Measurements from ENCODE around the gene ITGA3. TPM values are rescaled to one million over a fixed set of nuclear protein-coding genes. Genes with fewer than 3 reads are reported as not detected.
A peak's percentile ranks its signal among the peaks of the same experiment; 100 is the strongest.

ITGA3 gene
- total RNA-seq, 2 donors from 2014 or later: 13.7 to 13.9 TPM

DNA sequence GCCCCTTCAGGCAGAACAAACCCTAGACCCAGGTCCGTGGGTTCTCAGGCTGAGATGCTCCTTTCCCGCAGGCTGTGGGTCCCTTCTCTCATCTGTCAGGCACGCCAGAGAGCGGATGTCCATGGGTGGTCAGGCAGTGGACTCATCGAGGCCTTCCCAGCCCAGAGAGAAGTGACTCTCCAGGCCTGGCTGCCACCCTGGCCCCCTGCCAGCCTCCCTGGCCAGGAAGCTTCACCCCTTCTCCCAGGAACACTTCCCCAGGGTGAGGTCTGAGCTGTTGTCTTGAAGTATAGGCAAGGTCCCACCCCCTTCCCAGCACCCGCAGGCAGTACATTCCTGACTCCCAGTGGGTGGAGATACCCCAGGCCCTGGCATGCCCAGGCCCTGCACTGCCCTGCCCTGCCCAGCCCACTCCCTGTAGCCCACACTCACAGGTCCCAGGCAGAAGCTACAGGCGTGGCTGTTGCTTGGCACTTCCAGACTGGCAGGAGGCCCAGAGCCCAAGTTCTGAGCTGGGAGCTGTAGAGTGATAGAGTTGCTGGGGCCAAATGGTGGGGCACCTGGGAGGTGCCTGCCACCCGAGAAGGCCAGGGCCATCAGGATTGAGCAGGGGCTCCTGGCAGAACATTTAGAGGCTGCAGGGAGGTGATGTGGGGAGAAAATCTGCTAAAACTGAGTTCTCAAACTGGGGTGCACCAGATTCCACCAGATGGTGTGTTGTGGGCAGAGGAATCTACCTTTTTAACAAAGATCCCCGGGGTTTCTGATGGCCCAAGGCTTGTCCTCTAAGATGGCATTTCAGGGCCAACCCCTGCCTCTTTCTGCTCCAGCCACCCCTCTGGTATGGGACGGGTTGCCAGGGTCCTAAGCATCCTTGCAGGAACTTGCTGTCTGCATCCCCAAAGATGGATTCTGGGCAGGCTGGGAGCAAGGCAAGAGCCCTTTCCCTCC lies 6.7 kb downstream of the ITGA3 start:
- Mint-ChIP-seq H3K9me3 (no peaks in the 10 kb centered on the region), H3K4me1 (ENCODE audit: low read depth in 2 of 2) (peaks cover 8 to 11% of the 10 kb centered on the region in 2 donors), H3K27me3 (peaks cover 7 to 10% of the 10 kb centered on the region in 2 donors), H3K4me3 (no peak overlapping the region), H3K27ac (no peak overlapping the region), H3K36me3 (no peaks in the 10 kb centered on the region)
- DNase-seq (ENCODE audit: low spot score): no peak
- ATAC-seq: no peak

DNA sequence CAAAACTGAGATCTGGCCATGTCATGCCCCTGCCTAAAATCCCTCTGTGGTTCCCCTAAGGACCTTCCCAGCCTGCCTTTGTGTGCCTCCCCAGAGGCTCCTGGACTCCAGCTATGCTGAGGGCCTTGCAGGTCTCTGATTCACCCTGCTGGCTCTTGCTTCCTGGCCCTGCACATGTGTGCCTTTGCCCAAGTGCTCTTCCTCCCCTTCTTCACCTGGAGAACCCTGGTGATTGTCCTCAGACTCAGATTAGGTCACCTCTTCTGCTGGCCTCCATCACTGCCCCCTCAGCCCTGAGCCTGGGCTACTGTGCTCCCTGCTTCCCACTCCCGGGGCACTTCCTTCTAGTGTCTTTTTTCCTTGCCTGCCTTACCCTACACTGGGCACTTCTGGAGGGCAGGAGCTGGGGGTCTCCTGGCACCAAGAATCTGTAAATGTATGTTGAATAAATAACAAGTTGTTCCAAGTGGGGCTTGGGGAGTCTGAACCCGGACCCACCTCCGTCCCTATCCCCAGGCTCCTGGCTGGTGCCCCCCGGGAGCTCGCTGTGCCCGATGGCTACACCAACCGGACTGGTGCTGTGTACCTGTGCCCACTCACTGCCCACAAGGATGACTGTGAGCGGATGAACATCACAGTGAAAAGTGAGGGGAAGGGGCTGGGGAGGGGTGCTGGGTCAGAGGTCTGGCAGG lies 7.8 kb downstream of the ITGA3 start:
- no peak overlapping the region for H3K27ac Mint-ChIP-seq
- no peak overlapping the region for H3K4me3 Mint-ChIP-seq
- no peak for ATAC-seq

DNA sequence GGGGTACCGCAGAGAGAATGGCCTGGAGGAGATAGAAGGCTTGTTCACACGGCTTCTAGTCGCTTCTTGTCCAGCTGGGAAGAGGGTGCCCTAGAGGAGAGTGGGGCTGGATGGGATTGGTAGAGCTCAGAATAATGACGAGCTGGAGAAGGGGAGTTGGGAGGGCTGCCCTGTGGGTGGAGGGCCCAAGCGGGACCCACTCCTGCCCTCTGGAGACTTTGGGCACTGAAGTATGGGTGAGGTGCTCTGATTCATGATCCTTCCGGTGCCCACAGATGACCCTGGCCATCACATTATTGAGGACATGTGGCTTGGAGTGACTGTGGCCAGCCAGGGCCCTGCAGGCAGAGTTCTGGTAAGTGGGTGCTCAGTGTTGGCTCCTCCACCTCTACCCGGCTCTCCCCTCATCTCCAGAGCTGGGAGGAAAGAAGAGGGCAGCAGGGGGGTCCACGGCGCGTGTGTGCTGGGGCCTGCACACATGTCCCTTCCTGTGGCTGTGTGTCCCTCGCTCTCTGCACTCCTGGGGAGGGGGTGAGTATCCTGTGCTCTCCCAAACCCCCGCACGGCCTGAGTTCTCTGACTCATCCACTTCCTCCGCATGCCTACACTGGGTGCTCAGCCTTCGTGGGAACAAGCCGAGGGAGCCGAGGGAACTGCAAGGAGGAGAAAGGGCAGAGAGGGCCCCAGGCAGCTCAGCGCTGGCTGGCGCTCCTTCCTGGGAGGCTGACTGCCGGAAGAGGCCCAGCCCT lies 8.5 kb downstream of the ITGA3 start:
- peaks cover 0 to 4% of the 10 kb centered on the region in 2 donors for H3K27me3 Mint-ChIP-seq
- H3K4me3 Mint-ChIP-seq: no peak overlapping the region
- H3K36me3 Mint-ChIP-seq: no peaks in the 10 kb centered on the region
- peaks cover 3 to 6% of the 10 kb centered on the region in 2 donors for H3K4me1 Mint-ChIP-seq (ENCODE audit: low read depth in 2 of 2)
- DNase-seq (ENCODE audit: low spot score): no peak
- no peak overlapping the region for H3K27ac Mint-ChIP-seq
- ATAC-seq: no peak
- H3K9me3 Mint-ChIP-seq: no peaks in the 10 kb centered on the region

More for the DNA sequence above, 7.8 kb downstream of the ITGA3 start:
- Mint-ChIP-seq H3K4me1 (ENCODE audit: low read depth in 2 of 2) (peaks cover 3 to 6% of the 10 kb centered on the region in 2 donors), H3K36me3 (no peaks in the 10 kb centered on the region), H3K27me3 (peaks cover 0 to 6% of the 10 kb centered on the region in 2 donors), H3K9me3 (no peaks in the 10 kb centered on the region)
- DNase-seq (ENCODE audit: low spot score): no peak

DNA sequence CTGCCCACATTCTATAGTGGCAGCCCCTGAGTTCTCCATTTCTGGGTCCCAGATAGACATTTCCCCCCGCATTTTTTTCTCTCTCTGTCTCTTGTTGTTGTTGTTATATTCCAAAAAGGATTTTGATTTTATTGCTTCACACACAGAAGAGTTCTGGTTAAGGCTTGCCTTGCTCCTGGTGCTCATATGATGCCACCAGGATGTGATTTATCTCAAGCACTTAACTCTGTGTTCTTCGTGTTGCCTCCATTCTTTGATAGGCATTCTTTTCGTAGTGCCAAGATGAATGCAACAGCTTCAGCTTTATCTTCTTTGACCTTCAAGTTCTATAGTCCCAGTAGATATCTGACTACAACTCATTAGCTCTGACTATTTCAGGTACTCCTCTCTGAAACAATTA lies 9.1 kb downstream of the ITGA3 start:
- Mint-ChIP-seq H3K27ac (no peak overlapping the region), H3K4me3 (no peak overlapping the region), H3K4me1 (ENCODE audit: low read depth in 2 of 2) (peaks cover 3 to 6% of the 10 kb centered on the region in 2 donors), H3K36me3 (no peaks in the 10 kb centered on the region), H3K9me3 (no peaks in the 10 kb centered on the region), H3K27me3 (peaks cover 0 to 3% of the 10 kb centered on the region in 2 donors)
- no peak for ATAC-seq
- no peak for DNase-seq (ENCODE audit: low spot score)

DNA sequence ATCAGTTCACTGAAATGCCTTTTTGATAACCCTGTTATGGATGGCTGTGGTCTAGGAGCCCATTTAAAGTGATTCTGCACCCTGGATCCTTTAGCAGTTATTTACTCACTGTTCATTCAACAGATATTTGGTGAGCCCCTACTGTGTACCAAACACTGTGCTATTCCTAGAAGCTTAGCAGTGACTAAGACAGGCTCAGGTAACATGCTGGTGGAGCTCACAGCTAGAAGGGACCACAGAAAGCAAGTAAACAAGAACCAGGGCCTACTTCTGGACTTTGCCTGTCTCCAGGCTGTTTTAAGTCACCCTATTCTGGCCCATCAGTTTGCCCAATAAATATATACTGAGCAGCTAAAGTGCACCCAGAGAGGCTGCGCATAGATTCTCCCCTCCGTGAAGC lies 11.1 kb downstream of the ITGA3 start:
- Mint-ChIP-seq H3K4me3 (no peak overlapping the region), H3K27me3 (peaks cover 0 to 3% of the 10 kb centered on the region in 2 donors), H3K36me3 (no peaks in the 10 kb centered on the region), H3K4me1 (ENCODE audit: low read depth in 2 of 2) (peaks cover 3 to 6% of the 10 kb centered on the region in 2 donors), H3K9me3 (no peaks in the 10 kb centered on the region), H3K27ac (no peak overlapping the region)
- ATAC-seq: no peak
- DNase-seq (ENCODE audit: low spot score): no peak

DNA sequence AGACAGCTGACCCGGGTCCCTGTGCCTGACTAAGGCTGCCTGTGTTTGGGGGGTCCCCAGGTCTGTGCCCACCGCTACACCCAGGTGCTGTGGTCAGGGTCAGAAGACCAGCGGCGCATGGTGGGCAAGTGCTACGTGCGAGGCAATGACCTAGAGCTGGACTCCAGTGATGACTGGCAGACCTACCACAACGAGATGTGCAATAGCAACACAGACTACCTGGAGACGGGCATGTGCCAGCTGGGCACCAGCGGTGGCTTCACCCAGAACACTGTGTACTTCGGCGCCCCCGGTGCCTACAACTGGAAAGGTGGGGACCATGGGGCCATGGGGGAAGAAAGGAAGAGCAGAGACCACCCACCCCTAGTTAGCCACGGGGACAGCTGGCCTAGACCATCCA lies 12.1 kb downstream of the ITGA3 start:
- no peak for ATAC-seq
- Mint-ChIP-seq H3K4me1 (ENCODE audit: low read depth in 2 of 2) (peaks cover 3 to 6% of the 10 kb centered on the region in 2 donors), H3K4me3 (no peak overlapping the region), H3K36me3 (no peaks in the 10 kb centered on the region), H3K27ac (no peak overlapping the region), H3K27me3 (peaks cover 0 to 3% of the 10 kb centered on the region in 2 donors), H3K9me3 (no peaks in the 10 kb centered on the region)
- no peak for DNase-seq (ENCODE audit: low spot score)

DNA sequence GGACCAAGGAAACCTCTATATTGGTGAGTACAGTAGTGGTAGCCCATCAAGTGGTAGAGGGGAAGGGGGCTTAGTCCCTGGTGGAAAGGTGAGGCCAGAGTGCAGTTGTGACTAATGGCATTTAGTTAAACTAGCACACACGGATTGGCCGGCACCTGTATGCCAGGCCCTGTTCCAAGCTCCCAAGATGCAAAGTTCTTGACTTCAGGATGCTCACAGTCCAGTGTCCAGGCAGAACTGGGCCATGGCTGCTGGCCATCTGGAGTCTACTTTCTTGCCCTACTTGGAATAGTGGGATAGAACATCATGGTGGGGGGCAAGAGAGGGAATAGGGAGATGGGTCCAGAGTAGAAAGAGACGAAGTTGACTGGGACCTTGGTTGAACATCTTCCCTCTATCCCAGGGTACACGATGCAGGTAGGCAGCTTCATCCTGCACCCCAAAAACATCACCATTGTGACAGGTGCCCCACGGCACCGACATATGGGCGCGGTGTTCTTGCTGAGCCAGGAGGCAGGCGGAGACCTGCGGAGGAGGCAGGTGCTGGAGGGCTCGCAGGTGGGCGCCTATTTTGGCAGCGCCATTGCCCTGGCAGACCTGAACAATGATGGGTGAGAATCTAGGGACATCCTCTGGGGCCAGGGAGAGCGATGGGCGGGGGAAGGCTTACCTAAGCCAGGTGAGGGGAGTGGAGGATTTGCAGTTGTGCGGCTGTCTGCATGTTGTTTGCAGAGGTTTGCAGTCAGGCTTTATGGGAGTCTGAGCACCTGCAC lies 15.2 kb downstream of the ITGA3 start:
- no peaks in the 10 kb centered on the region for H3K27me3 Mint-ChIP-seq
- H3K4me1 Mint-ChIP-seq (ENCODE audit: low read depth in 2 of 2): no peaks in the 10 kb centered on the region
- H3K36me3 Mint-ChIP-seq: no peaks in the 10 kb centered on the region
- H3K4me3 Mint-ChIP-seq: no peak overlapping the region
- H3K9me3 Mint-ChIP-seq: no peaks in the 10 kb centered on the region
- no peak for DNase-seq (ENCODE audit: low spot score)
- no peak overlapping the region for H3K27ac Mint-ChIP-seq
- ATAC-seq: no peak

DNA sequence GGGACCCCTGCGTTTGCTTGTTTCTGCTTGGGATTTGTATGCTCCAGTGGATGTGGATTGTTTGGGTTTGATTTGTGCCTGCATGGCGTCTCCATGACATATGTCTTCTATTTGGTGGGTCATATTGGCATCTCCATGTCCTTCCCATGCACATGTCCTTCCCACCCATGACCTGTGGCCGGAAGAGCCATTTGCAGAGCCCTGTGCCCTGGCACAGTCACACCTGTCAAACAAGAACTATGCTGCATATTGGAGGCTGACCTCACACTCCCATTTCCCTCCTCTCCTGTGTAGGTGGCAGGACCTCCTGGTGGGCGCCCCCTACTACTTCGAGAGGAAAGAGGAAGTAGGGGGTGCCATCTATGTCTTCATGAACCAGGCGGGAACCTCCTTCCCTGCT lies 15.8 kb downstream of the ITGA3 start:
- Mint-ChIP-seq H3K9me3 (no peaks in the 10 kb centered on the region), H3K27me3 (no peaks in the 10 kb centered on the region), H3K27ac (no peak overlapping the region), H3K36me3 (no peaks in the 10 kb centered on the region), H3K4me3 (no peak overlapping the region), H3K4me1 (ENCODE audit: low read depth in 2 of 2) (no peaks in the 10 kb centered on the region)
- ATAC-seq (no peak), DNase-seq (ENCODE audit: low spot score) (no peak)

DNA sequence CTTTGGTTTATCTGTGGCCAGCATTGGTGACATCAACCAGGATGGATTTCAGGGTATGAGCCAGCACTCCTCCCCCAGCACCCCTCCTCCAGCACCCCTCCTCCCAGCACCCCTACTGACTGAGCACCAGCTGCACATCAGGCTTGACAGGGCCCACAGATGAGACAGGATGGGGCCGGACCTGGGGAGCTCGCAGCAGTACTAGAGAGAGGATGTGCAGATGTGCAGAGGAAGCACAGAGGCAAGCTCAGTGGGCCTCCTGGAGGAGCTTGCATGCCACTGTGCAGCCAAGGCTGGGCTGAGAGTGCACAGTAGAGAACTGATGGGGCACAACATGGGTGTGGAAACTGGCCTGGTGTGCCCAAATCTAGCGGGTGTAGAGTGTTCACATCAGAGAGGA lies 16.2 kb downstream of the ITGA3 start:
- Mint-ChIP-seq H3K4me1 (ENCODE audit: low read depth in 2 of 2) (no peaks in the 10 kb centered on the region), H3K36me3 (no peaks in the 10 kb centered on the region), H3K4me3 (no peak overlapping the region), H3K9me3 (no peaks in the 10 kb centered on the region), H3K27me3 (no peaks in the 10 kb centered on the region), H3K27ac (no peak overlapping the region)
- ATAC-seq (peak in 1 of 2 donors; percentile 20), DNase-seq (ENCODE audit: low spot score) (no peak)

DNA sequence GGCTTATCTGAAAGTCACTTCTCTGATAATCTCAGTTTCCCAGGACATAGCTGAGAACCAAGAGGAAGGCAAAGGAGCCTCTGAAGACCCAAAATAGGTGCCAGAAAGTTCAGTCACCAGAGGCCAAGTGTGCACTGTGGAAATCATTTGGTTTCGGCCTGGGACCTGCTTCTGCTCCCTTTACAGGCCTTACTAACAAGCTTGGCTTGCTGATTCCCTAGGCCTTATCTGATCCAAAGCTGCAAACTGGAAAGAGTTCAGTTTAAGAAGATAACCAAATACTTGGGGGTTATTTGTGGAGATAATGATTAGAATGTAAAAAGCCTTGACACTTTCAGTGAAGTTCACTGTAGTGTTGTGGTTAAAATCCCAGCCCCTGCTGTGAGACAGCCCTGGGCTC lies 17.0 kb downstream of the ITGA3 start:
- H3K9me3 Mint-ChIP-seq: no peaks in the 10 kb centered on the region
- no peaks in the 10 kb centered on the region for H3K27me3 Mint-ChIP-seq
- no peak overlapping the region for H3K27ac Mint-ChIP-seq
- H3K4me3 Mint-ChIP-seq: no peak overlapping the region
- H3K4me1 Mint-ChIP-seq (ENCODE audit: low read depth in 2 of 2): no peaks in the 10 kb centered on the region
- no peak for ATAC-seq
- DNase-seq (ENCODE audit: low spot score): no peak
- no peaks in the 10 kb centered on the region for H3K36me3 Mint-ChIP-seq

DNA sequence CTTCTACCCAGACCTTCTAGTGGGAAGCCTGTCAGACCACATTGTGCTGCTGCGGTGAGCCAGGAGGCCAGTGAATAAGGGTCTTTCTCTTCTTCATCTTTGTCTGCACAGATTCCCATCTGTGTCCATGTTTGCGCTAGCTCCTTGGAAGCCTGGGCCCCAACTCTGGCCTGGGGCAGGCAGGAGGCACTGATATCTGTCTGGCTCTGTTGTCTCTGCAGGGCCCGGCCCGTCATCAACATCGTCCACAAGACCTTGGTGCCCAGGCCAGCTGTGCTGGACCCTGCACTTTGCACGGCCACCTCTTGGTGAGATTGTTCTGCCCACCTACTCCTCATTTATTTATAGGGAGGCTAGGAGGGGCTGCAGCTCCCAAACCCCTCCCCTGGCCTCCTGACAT lies 18.3 kb downstream of the ITGA3 start:
- H3K9me3 Mint-ChIP-seq: no peaks in the 10 kb centered on the region
- ATAC-seq: no peak
- no peaks in the 10 kb centered on the region for H3K27me3 Mint-ChIP-seq
- no peaks in the 10 kb centered on the region for H3K36me3 Mint-ChIP-seq
- H3K4me1 Mint-ChIP-seq (ENCODE audit: low read depth in 2 of 2): no peaks in the 10 kb centered on the region
- no peak for DNase-seq (ENCODE audit: low spot score)
- no peak overlapping the region for H3K27ac Mint-ChIP-seq
- H3K4me3 Mint-ChIP-seq: no peak overlapping the region

DNA sequence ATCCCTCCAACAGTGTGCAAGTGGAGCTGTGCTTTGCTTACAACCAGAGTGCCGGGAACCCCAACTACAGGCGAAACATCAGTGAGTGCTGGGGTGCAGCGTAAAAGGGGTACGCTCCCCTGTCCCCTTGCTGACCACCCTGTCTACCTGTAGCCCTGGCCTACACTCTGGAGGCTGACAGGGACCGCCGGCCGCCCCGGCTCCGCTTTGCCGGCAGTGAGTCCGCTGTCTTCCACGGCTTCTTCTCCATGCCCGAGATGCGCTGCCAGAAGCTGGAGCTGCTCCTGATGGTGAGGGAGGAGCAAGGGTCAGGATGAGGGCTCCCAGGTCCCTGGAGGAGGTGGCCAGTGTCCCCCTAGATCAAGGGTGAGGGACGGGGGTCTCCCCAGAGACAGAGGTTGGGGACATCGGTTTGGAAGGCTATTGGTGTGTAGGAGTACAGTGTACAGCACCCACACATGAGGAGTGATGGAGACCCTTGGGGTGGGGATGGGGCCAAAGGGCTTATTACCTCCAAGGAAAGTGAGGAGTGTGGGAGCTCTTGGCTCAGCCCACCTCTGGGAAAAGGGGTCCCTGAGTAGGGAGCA lies 19.6 kb downstream of the ITGA3 start:
- ATAC-seq (no peak), DNase-seq (ENCODE audit: low spot score) (no peak)
- no peak overlapping the region for H3K27ac Mint-ChIP-seq
- no peaks in the 10 kb centered on the region for H3K36me3 Mint-ChIP-seq
- no peaks in the 10 kb centered on the region for H3K4me1 Mint-ChIP-seq (ENCODE audit: low read depth in 2 of 2)
- H3K4me3 Mint-ChIP-seq: no peak overlapping the region
- no peaks in the 10 kb centered on the region for H3K9me3 Mint-ChIP-seq
- no peaks in the 10 kb centered on the region for H3K27me3 Mint-ChIP-seq

DNA sequence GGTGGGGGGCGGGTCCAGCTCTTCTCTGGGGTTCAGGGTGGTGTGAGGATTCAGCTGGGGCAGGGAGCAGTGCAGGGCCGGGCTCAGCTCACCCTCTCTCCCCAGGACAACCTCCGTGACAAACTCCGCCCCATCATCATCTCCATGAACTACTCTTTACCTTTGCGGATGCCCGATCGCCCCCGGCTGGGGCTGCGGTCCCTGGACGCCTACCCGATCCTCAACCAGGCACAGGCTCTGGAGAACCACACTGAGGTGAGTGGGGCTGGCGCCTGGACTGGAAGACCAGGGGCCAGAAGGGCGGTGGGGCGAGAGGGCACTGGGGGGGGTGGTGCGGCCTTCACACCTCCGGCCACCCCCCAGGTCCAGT lies 20.3 kb downstream of the ITGA3 start:
- H3K27ac Mint-ChIP-seq: no peak overlapping the region
- H3K27me3 Mint-ChIP-seq: no peaks in the 10 kb centered on the region
- no peaks in the 10 kb centered on the region for H3K4me1 Mint-ChIP-seq (ENCODE audit: low read depth in 2 of 2)
- no peaks in the 10 kb centered on the region for H3K9me3 Mint-ChIP-seq
- ATAC-seq (no peak), DNase-seq (ENCODE audit: low spot score) (no peak)
- no peaks in the 10 kb centered on the region for H3K36me3 Mint-ChIP-seq
- no peak overlapping the region for H3K4me3 Mint-ChIP-seq
